Stomach (tissue), 4 donors: ENCODE measurements around the gene HNRNPA2B1.

Source experiments
- POLR2A ChIP-seq, 4 donors: fragments of 450-650 bp; IDR thresholded peaks; one replicate each; pipeline ENCODE4 v1.6.1; 2016; ENCODE audit warnings: antibody characterized with exemption in 4 of 4, control low read depth in 2 of 4, mild to moderate bottlenecking in 1 of 4, moderate library complexity in 1 of 4
- POLR2AphosphoS5 ChIP-seq, 3 donors: sonication (generic); formaldehyde crosslinking; IDR thresholded peaks; one replicate each; pipeline ENCODE4 v1.6.1; 2016; ENCODE audit warnings: antibody characterized with exemption in 3 of 3
- TF ChIP-seq, protein P1 (sequence below), 7 experiments: fragments of 450-650 bp in 4 of 7; fragments of 200-600 bp in 3 of 7; sonication (generic) in 3 of 7; IDR thresholded peaks; one replicate each; pipeline ENCODE4 v1.5.1; 2016 to 2019; ENCODE audit warnings: antibody characterized with exemption in 7 of 7, control low read depth in 2 of 7, mild to moderate bottlenecking in 1 of 7

DNA sequence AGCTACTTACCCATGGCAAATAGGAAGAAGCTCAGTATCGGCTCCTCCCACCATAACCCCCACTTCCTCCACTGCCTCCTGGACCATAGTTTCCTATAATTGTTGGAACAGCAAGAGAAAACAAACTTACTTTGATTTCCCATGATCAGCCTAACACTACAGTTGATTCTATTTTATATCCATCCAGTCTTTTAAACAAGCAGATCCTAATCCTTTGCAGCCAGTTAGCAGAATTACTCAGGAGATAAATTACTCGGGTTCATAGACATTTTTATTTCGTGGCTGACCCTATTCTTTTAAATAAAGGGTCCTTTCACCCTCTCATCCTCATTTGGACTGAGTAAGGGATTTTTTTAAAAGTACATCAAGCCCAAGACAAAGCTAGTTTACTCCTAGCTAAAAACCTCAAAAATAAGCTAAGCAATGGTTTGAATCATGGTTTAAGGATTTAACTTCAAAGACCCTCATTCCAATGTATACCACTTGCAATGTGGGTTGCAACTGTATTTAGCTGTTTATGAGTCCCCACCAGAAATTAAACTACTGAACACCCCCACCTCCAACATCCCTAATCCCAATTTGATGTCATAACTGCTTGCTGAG lies 8.0 kb downstream of the HNRNPA2B1 start:
- TF ChIP-seq, protein P1, sequence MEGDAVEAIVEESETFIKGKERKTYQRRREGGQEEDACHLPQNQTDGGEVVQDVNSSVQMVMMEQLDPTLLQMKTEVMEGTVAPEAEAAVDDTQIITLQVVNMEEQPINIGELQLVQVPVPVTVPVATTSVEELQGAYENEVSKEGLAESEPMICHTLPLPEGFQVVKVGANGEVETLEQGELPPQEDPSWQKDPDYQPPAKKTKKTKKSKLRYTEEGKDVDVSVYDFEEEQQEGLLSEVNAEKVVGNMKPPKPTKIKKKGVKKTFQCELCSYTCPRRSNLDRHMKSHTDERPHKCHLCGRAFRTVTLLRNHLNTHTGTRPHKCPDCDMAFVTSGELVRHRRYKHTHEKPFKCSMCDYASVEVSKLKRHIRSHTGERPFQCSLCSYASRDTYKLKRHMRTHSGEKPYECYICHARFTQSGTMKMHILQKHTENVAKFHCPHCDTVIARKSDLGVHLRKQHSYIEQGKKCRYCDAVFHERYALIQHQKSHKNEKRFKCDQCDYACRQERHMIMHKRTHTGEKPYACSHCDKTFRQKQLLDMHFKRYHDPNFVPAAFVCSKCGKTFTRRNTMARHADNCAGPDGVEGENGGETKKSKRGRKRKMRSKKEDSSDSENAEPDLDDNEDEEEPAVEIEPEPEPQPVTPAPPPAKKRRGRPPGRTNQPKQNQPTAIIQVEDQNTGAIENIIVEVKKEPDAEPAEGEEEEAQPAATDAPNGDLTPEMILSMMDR (IDR thresholded peaks at IDR 0.05): no peak
- TF ChIP-seq POLR2A (IDR thresholded peaks at IDR 0.05) (no peak), POLR2AphosphoS5 (IDR thresholded peaks at IDR 0.05) (no peak)
